Uterus (tissue), 4 donors: ENCODE measurements around the gene GCC2. TPM values are rescaled to one million over a fixed set of nuclear protein-coding genes. Genes with fewer than 3 reads are reported as not detected.
"Not testable (repeated sequence)": the region's sequence is repeated elsewhere in the genome, so short reads cannot be mapped to it uniquely, and the experiment has no call there.

Experiments used
- DNase-seq, 2 donors: peaks; one replicate each; pipeline ENCODE4 v3.0.0-alpha.2; 2019 to 2020
- H3K27ac ChIP-seq, 2 donors: fragments of 200-600 bp; sonication (generic); 1 replicate in 1 of 2; 2 replicates in 1 of 2; pipeline ENCODE4 v1.5.1; 2016 to 2018
- H3K27me3 ChIP-seq, 2 donors: fragments of 200-600 bp; sonication (generic); one replicate each; pipeline ENCODE4 v1.5.1; 2018 to 2019; ENCODE audit warnings: control low read depth in 1 of 2
- H3K36me3 ChIP-seq, 2 donors: fragments of 200-600 bp; sonication (generic); one replicate each; pipeline ENCODE4 v1.5.1; 2019; ENCODE audit warnings: control low read depth in 1 of 2
- H3K4me1 ChIP-seq, 2 donors: fragments of 200-600 bp; sonication (generic); one replicate each; pipeline ENCODE4 v1.5.1; 2018 to 2019; ENCODE audit warnings: control low read depth in 1 of 2
- H3K4me3 ChIP-seq, 2 donors: fragments of 200-600 bp; sonication (generic); 1 replicate in 1 of 2; 2 replicates in 1 of 2; pipeline ENCODE4 v1.5.1; 2018 to 2019; ENCODE audit warnings: mild to moderate bottlenecking in 1 of 2
- H3K9me3 ChIP-seq, 2 donors: fragments of 200-600 bp; sonication (generic); one replicate each; pipeline ENCODE4 v1.5.1; 2019; ENCODE audit warnings: control low read depth in 1 of 2
- CTCF ChIP-seq, 4 experiments: fragments of 200-600 bp in 2 of 4; fragments of 450-650 bp in 2 of 4; sonication (generic) in 2 of 4; IDR thresholded peaks; one replicate each; pipeline ENCODE4 v1.5.1; 2016 to 2019; ENCODE audit warnings: antibody characterized with exemption in 4 of 4, mild to moderate bottlenecking in 2 of 4, moderate library complexity in 1 of 4
- POLR2A ChIP-seq, 2 donors: fragments of 450-650 bp; IDR thresholded peaks; one replicate each; pipeline ENCODE4 v1.6.1; 2016; ENCODE audit warnings: antibody characterized with exemption in 2 of 2, mild to moderate bottlenecking in 1 of 2, moderate library complexity in 1 of 2
- intact Hi-C: fragments of 100-400 bp; cut with DNase I; formaldehyde crosslinking; loops from one replicate; pipeline ENCODE4 v1.15.1; 2023; ENCODE audit warnings: low total_unique reads
- total RNA-seq, 4 donors: library from RNA; depleted of rRNA in 3 of 4; stranded (reverse); fragments of >200 nt in 3 of 4; gene quantifications; one replicate each; pipeline versions ENCODE4 v1.1.0 to v1.2.4, GENCODE V29; 2014 to 2023
- donor health status: DM: yes; HTN: yes; CAD: no.

GCC2 gene
- total RNA-seq, 4 donors from 2014 or later, result 30.3 to 79.4 (median 57.7) TPM

- Histone ChIP-seq H3K27ac (no peak overlapping the region), H3K27me3 (no peaks in the 10 kb centered on the region), H3K36me3 (peaks cover 0 to 2% of the 10 kb centered on the region in 2 donors), H3K4me1 (no peaks in the 10 kb centered on the region), H3K4me3 (no peak overlapping the region), H3K9me3 (no peaks in the 10 kb centered on the region)
- TF ChIP-seq CTCF (IDR thresholded peaks at IDR 0.05), result no peak
- no peak for TF ChIP-seq POLR2A (IDR thresholded peaks at IDR 0.05)
- intact Hi-C loops, result no loop called here
- DNase-seq, result no peak
Observed at GRCh38 chr2:108477099-108477498, 28.1 kb downstream of the GCC2 start.

GRCh38 chr2:108485253-108485652, 36.2 kb downstream of the GCC2 start:
- no peak for TF ChIP-seq CTCF (IDR thresholded peaks at IDR 0.05)
- no peak for TF ChIP-seq POLR2A (IDR thresholded peaks at IDR 0.05)
- intact Hi-C loops, result no loop called here
- Histone ChIP-seq H3K4me1 (no peaks in the 10 kb centered on the region), H3K9me3 (no peaks in the 10 kb centered on the region), H3K4me3 (no peak overlapping the region), H3K36me3 (peaks cover 0 to 2% of the 10 kb centered on the region in 2 donors), H3K27ac (no peak overlapping the region), H3K27me3 (no peaks in the 10 kb centered on the region)
- no peak for DNase-seq

- Histone ChIP-seq H3K36me3 (peaks cover 0 to 7% of the 10 kb centered on the region in 2 donors), H3K4me3 (no peak overlapping the region), H3K27me3 (no peaks in the 10 kb centered on the region), H3K27ac (no peak overlapping the region), H3K4me1 (no peaks in the 10 kb centered on the region), H3K9me3 (no peaks in the 10 kb centered on the region)
- intact Hi-C loops, result no loop called here
- DNase-seq, result no peak
- no peak for TF ChIP-seq CTCF (IDR thresholded peaks at IDR 0.05)
- no peak for TF ChIP-seq POLR2A (IDR thresholded peaks at IDR 0.05)
Observed at GRCh38 chr2:108490506-108491122, 41.6 kb downstream of the GCC2 start.

GRCh38 chr2:108491848-108492247, 42.8 kb downstream of the GCC2 start:
- Histone ChIP-seq H3K4me3 (no peak overlapping the region), H3K36me3 (peaks cover 0 to 4% of the 10 kb centered on the region in 2 donors), H3K4me1 (no peaks in the 10 kb centered on the region), H3K27me3 (no peaks in the 10 kb centered on the region), H3K9me3 (no peaks in the 10 kb centered on the region), H3K27ac (no peak overlapping the region)
- TF ChIP-seq POLR2A (IDR thresholded peaks at IDR 0.05), result no peak
- TF ChIP-seq CTCF (IDR thresholded peaks at IDR 0.05), result no peak
- intact Hi-C loops, result no loop called here
- no peak for DNase-seq

- Histone ChIP-seq H3K36me3 (peaks cover 0 to 4% of the 10 kb centered on the region in 2 donors), H3K9me3 (no peaks in the 10 kb centered on the region)
- TF ChIP-seq POLR2A (IDR thresholded peaks at IDR 0.05) (no peak), CTCF (IDR thresholded peaks at IDR 0.05) (no peak)
Observed at GRCh38 chr2:108492364-108492763, 43.4 kb downstream of the GCC2 start.

GRCh38 chr2:108496167-108496566, 47.2 kb downstream of the GCC2 start:
- H3K36me3 ChIP-seq, DNase-seq, H3K27ac ChIP-seq, H3K4me1 ChIP-seq, intact Hi-C loops, H3K9me3 ChIP-seq, H3K27me3 ChIP-seq, H3K4me3 ChIP-seq: not testable (repeated sequence)

More at GRCh38 chr2:108492364-108492763, 43.4 kb downstream of the GCC2 start:
- intact Hi-C loops, result no loop called here
- Histone ChIP-seq H3K27me3 (no peaks in the 10 kb centered on the region), H3K4me1 (no peaks in the 10 kb centered on the region), H3K4me3 (no peak overlapping the region), H3K27ac (no peak overlapping the region)
- no peak for DNase-seq

- H3K27me3 ChIP-seq, H3K4me1 ChIP-seq, H3K9me3 ChIP-seq, H3K36me3 ChIP-seq, H3K27ac ChIP-seq, DNase-seq, intact Hi-C loops, H3K4me3 ChIP-seq: not testable (repeated sequence)
Observed at GRCh38 chr2:108507620-108508019, 58.6 kb downstream of the GCC2 start.

GRCh38 chr2:108512431-108512830, 63.4 kb downstream of the GCC2 start:
- H3K9me3 ChIP-seq, DNase-seq, H3K36me3 ChIP-seq, H3K4me3 ChIP-seq, H3K27me3 ChIP-seq, H3K27ac ChIP-seq, intact Hi-C loops, H3K4me1 ChIP-seq: not testable (repeated sequence)
